DMS 273 (cell line): Measurements from ENCODE around the gene PREX1.

Source experiments
- DNase-seq: peaks from one replicate; lab custom pipeline; 2025; ENCODE audit not compliant: unreplicated experiment; lab: John Stamatoyannopoulos, UW

PREX1 gene

GRCh38 chr20:48642105-48642880 is 185.5 kb downstream of the PREX1 start:
- DNase-seq = no peak

GRCh38 chr20:48640871-48641270 is 186.9 kb downstream of the PREX1 start:
- no peak for DNase-seq

GRCh38 chr20:48639899-48640298 is 187.9 kb downstream of the PREX1 start:
- no peak for DNase-seq

- DNase-seq = no peak
Observed at GRCh38 chr20:48638546-48638945, 189.3 kb downstream of the PREX1 start.

GRCh38 chr20:48637461-48637860 is 190.3 kb downstream of the PREX1 start:
- DNase-seq = no peak

- no peak for DNase-seq
Observed at GRCh38 chr20:48636301-48636700, 191.5 kb downstream of the PREX1 start.

GRCh38 chr20:48635791-48636267 is 192.0 kb downstream of the PREX1 start:
- DNase-seq = peak; percentile 78

GRCh38 chr20:48635361-48635760 is 192.4 kb downstream of the PREX1 start:
- DNase-seq = no peak

GRCh38 chr20:48634641-48635040 is 193.2 kb downstream of the PREX1 start:
- DNase-seq = no peak

- no peak for DNase-seq
Observed at GRCh38 chr20:48633620-48634257, 194.1 kb downstream of the PREX1 start.

- DNase-seq = no peak
Observed at GRCh38 chr20:48632825-48633619, 194.8 kb downstream of the PREX1 start.

- no peak for DNase-seq
Observed at GRCh38 chr20:48632017-48632824, 195.6 kb downstream of the PREX1 start.

GRCh38 chr20:48631114-48632016 is 196.4 kb downstream of the PREX1 start:
- peak; percentile 88 for DNase-seq

- DNase-seq = no peak
Observed at GRCh38 chr20:48630342-48631075, 197.3 kb downstream of the PREX1 start.

GRCh38 chr20:48629960-48630315 is 197.9 kb downstream of the PREX1 start:
- DNase-seq = no peak

- DNase-seq = no peak
Observed at GRCh38 chr20:48629069-48629959, 198.5 kb downstream of the PREX1 start.

GRCh38 chr20:48627737-48628128 is 200.1 kb downstream of the PREX1 start:
- DNase-seq = no peak
